HepG2 (cell line): Measurements from ENCODE around the gene FGD2. TPM values are rescaled to one million over a fixed set of nuclear protein-coding genes. Genes with fewer than 3 reads are reported as not detected.
A peak's percentile ranks its signal among the peaks of the same experiment; 100 is the strongest.

Experiments used
- ARNTL ChIP-seq: sonication (generic); formaldehyde crosslinking; IDR thresholded peaks from 2 replicates; pipeline ENCODE4 v1.4.0; 2020; ENCODE audit warnings: mild to moderate bottlenecking, missing genetic modification reagents
- GABPA ChIP-seq, 2 experiments: IDR thresholded peaks; 2 replicates each; pipeline ENCODE4 v1.6.1; 2011 to 2016; ENCODE audit warnings: low read depth in 2 of 2, low read length in 1 of 2, missing biosample characterization in 1 of 2, missing genetic modification characterization in 1 of 2
- GPN1 ChIP-seq: sonication (generic); formaldehyde crosslinking; IDR thresholded peaks from 2 replicates; pipeline ENCODE4 v1.5.1; 2020; ENCODE audit warnings: missing genetic modification reagents, borderline replicate concordance
- KMT2B ChIP-seq: IDR thresholded peaks from 2 replicates; pipeline ENCODE4 v1.6.1; 2016; ENCODE audit warnings: missing genetic modification reagents, missing compliant biosample characterization
- MTF2 ChIP-seq: sonication (generic); formaldehyde crosslinking; IDR thresholded peaks from 2 replicates; pipeline ENCODE4 v1.5.0; 2020; ENCODE audit warnings: missing genetic modification reagents, borderline replicate concordance
- MXD3 ChIP-seq: IDR thresholded peaks from 2 replicates; pipeline ENCODE4 v1.6.1; 2016; ENCODE audit warnings: mild to moderate bottlenecking, missing biosample characterization, missing genetic modification reagents
- MXI1 ChIP-seq: IDR thresholded peaks from 3 replicates; pipeline ENCODE4 v1.6.1; 2012; ENCODE audit warnings: low read depth, low read length, inconsistent platforms, borderline replicate concordance
- NCOR1 ChIP-seq: fragments of 200-600 bp; sonication (generic); IDR thresholded peaks from 2 replicates; pipeline ENCODE4 v1.7.0; 2017; ENCODE audit warnings: antibody characterized with exemption, low read length, borderline replicate concordance
- SAFB2 ChIP-seq: sonication (generic); formaldehyde crosslinking; IDR thresholded peaks from 2 replicates; pipeline ENCODE4 v1.5.1; 2020; ENCODE audit warnings: missing genetic modification reagents, low read depth, mild to moderate bottlenecking, borderline replicate concordance
- SIX1 ChIP-seq: sonication (generic); formaldehyde crosslinking; IDR thresholded peaks from 2 replicates; pipeline ENCODE4 v1.4.0; 2020; ENCODE audit warnings: missing genetic modification reagents, borderline replicate concordance
- U2AF1 ChIP-seq: fragments of 200-400 bp; formaldehyde crosslinking; optimal IDR thresholded peaks from 2 replicates; pipeline ENCODE3; 2017; ENCODE audit warnings: mild to moderate bottlenecking, low read depth, low read length
- XBP1 ChIP-seq: sonication (generic); formaldehyde crosslinking; IDR thresholded peaks from 2 replicates; pipeline ENCODE4 v1.5.0; 2020; ENCODE audit warnings: missing genetic modification reagents
- ZBTB43 ChIP-seq: sonication (generic); formaldehyde crosslinking; conservative IDR thresholded peaks from 2 replicates; pipeline ENCODE4 v1.4.0; 2020; ENCODE audit warnings: missing genetic modification reagents
- ZC3H13 ChIP-seq: sonication (generic); formaldehyde crosslinking; IDR thresholded peaks from 2 replicates; pipeline ENCODE4 v1.8.1; 2023; ENCODE audit warnings: mild to moderate bottlenecking, missing genetic modification reagents, moderate library complexity
- ZFAT ChIP-seq: sonication (generic); formaldehyde crosslinking; conservative IDR thresholded peaks from 2 replicates; pipeline ENCODE4 v1.8.1; 2023; ENCODE audit warnings: missing genetic modification reagents, inconsistent platforms
- ZNF230 ChIP-seq: sonication (generic); formaldehyde crosslinking; IDR thresholded peaks from 2 replicates; pipeline ENCODE4 v1.4.0; 2020; ENCODE audit warnings: mild to moderate bottlenecking, missing genetic modification reagents
- ZNF282 ChIP-seq: fragments of 450-650 bp; IDR thresholded peaks from 2 replicates; pipeline ENCODE4 v1.6.1; 2018; ENCODE audit not compliant: partially characterized antibody
- ZNF326 ChIP-seq: sonication (generic); formaldehyde crosslinking; IDR thresholded peaks from 2 replicates; pipeline ENCODE4 v1.4.0; 2020; ENCODE audit warnings: missing genetic modification reagents, borderline replicate concordance
- ZNF619 ChIP-seq: sonication (generic); formaldehyde crosslinking; IDR thresholded peaks from 2 replicates; pipeline ENCODE4 v1.4.0; 2020; ENCODE audit warnings: mild to moderate bottlenecking, missing genetic modification reagents
- ZNF639 ChIP-seq: conservative IDR thresholded peaks from 2 replicates; pipeline ENCODE4 v1.6.1; 2018; ENCODE audit warnings: missing genetic modification reagents
- ZSCAN20 ChIP-seq: sonication (generic); formaldehyde crosslinking; IDR thresholded peaks from 2 replicates; pipeline ENCODE4 v1.4.0; 2020; ENCODE audit warnings: missing genetic modification reagents, mild to moderate bottlenecking, borderline replicate concordance
- polyA plus RNA-seq, 8 experiments: library from polyadenylated mRNA; depleted of rRNA in 3 of 8; stranded (reverse) in 7 of 8; unstranded in 1 of 8; fragments of >200 nt; fragmentation: Illumina TruSeq in 4 of 8; extraction: Trizol in 4 of 8; gene quantifications; 2 replicates each; pipeline versions ENCODE4 v1.2.1 to v1.2.3, GENCODE V29; 2011 to 2016; ENCODE audit warnings: low read depth in 4 of 8, missing spikeins in 1 of 8, mixed read lengths in 1 of 8; ENCODE audit not compliant: insufficient read depth in 1 of 8
- total RNA-seq, 5 experiments: library from RNA; depleted of rRNA; stranded (reverse); fragments of >200 nt; fragmentation: Illumina TruSeq; extraction: Trizol; gene quantifications; 2 replicates each; pipeline ENCODE4 v1.2.3, GENCODE V29; 2016; ENCODE audit warnings: low read depth in 1 of 5
- TF ChIP-seq, protein P1 (sequence below): sonication (generic); formaldehyde crosslinking; conservative IDR thresholded peaks from 2 replicates; pipeline ENCODE4 v1.4.0; 2020; ENCODE audit warnings: missing genetic modification reagents
- TF ChIP-seq, protein P2 (sequence below): IDR thresholded peaks from 2 replicates; pipeline ENCODE4 v1.6.1; 2012; ENCODE audit warnings: inconsistent platforms
- TF ChIP-seq, protein P3 (sequence below): sonication (generic); formaldehyde crosslinking; IDR thresholded peaks from 2 replicates; pipeline ENCODE4 v1.8.1; 2023; ENCODE audit warnings: mild to moderate bottlenecking, missing genetic modification reagents

Gene FGD2
- total and polyA plus RNA-seq, 2 of the 13 experiments (the other 11 are each of a cell fraction or from before 2014, with no cell fraction given), result not detected

DNA sequence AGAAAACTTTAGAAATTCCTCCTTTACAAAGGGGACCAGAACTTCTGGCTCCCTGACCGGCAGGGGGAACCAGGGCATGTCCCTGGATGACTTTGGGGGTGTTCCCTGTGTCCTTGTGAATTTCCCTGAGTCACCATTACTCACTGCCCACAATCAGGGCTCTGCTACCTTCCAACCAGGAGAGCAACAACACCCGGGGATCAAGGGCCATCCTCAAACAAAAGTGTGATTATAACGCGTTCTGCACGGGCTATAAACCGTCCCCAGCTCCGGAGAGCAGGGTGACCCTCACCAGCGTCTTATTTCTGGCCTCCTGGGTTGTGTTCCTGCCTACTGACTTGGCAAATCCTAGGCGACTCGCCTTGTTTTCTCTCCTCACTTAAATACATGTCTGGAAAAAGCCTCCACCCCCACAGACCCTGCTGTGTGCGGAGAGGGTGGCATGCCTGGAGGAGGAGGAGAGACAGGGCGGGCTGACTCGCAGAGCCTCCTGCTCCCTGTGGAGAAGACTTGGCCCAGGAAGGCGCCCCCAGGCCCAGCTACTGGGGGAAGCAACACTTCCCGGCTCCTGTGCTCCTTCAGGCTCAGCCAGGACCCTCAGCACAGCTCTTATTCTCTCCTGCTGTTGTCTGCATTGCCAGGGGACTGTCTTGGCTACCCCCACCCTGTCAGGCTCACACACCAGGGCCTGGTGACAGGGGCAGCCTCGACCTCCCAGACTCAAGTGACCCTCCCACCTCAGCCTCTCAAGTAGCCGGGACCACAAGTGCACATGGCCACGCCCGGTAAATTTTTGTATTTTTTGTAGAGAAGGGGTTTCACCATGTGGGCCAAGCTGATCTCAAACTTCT is 54.1 kb downstream of the FGD2 start (continued):
- no peak for TF ChIP-seq ZNF639
- peak; percentile 79 for TF ChIP-seq ZBTB43 (CRISPR knock-in tag)
- TF ChIP-seq SAFB2 (CRISPR knock-in tag), result peak; percentile 77; the same call in 1 of the 2 replicates
- TF ChIP-seq NCOR1, result peak; percentile 76
- TF ChIP-seq, protein P1, sequence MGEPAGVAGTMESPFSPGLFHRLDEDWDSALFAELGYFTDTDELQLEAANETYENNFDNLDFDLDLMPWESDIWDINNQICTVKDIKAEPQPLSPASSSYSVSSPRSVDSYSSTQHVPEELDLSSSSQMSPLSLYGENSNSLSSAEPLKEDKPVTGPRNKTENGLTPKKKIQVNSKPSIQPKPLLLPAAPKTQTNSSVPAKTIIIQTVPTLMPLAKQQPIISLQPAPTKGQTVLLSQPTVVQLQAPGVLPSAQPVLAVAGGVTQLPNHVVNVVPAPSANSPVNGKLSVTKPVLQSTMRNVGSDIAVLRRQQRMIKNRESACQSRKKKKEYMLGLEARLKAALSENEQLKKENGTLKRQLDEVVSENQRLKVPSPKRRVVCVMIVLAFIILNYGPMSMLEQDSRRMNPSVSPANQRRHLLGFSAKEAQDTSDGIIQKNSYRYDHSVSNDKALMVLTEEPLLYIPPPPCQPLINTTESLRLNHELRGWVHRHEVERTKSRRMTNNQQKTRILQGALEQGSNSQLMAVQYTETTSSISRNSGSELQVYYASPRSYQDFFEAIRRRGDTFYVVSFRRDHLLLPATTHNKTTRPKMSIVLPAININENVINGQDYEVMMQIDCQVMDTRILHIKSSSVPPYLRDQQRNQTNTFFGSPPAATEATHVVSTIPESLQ (CRISPR knock-in tag), result no peak
- TF ChIP-seq SIX1 (CRISPR knock-in tag), result peak; percentile 68
- TF ChIP-seq ZNF282, result no peak
- TF ChIP-seq GPN1 (CRISPR knock-in tag), result no peak
- TF ChIP-seq ZNF619 (CRISPR knock-in tag), result peak; percentile 83; the same call in 1 of the 2 replicates
- no peak for TF ChIP-seq MTF2
- TF ChIP-seq ZNF230 (CRISPR knock-in tag), result no peak
- TF ChIP-seq ZSCAN20 (CRISPR knock-in tag), result no peak
- TF ChIP-seq, protein P2, sequence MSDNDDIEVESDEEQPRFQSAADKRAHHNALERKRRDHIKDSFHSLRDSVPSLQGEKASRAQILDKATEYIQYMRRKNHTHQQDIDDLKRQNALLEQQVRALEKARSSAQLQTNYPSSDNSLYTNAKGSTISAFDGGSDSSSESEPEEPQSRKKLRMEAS, result peak; percentile 74
- TF ChIP-seq MXD3 (CRISPR knock-in tag), result no peak
- TF ChIP-seq KMT2B, result peak; percentile 67; the same call in 1 of the 2 replicates
- TF ChIP-seq XBP1 (CRISPR knock-in tag), result no peak
- TF ChIP-seq, protein P3, sequence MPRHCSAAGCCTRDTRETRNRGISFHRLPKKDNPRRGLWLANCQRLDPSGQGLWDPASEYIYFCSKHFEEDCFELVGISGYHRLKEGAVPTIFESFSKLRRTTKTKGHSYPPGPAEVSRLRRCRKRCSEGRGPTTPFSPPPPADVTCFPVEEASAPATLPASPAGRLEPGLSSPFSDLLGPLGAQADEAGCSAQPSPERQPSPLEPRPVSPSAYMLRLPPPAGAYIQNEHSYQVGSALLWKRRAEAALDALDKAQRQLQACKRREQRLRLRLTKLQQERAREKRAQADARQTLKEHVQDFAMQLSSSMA (CRISPR knock-in tag), result 0 out of 2 replicates have a peak, but pooled peaks have one; percentile 76
- TF ChIP-seq ZNF326 (CRISPR knock-in tag), result no peak
- peak; percentile 77; the same call in 1 of the 3 replicates for TF ChIP-seq MXI1
- no peak for TF ChIP-seq U2AF1
- TF ChIP-seq ARNTL (CRISPR knock-in tag), result no peak
- peak; percentile 81 for TF ChIP-seq ZC3H13 (CRISPR knock-in tag)
- TF ChIP-seq GABPA (IDR thresholded peaks at IDR 0.05; ENCODE audit: low read depth, low read length), result no peak
- no peak for TF ChIP-seq GABPA (CRISPR knock-in tag; IDR thresholded peaks at IDR 0.05; ENCODE audit: low read depth)
- TF ChIP-seq ZFAT (CRISPR knock-in tag), result no peak
